Measurements from ENCODE around the gene MCMBP.
A peak's percentile ranks its signal among the peaks of the same experiment; 100 is the strongest.

The MCMBP gene

GRCh38 chr10:119786117-119786769 is 86.4 kb downstream of the MCMBP start:
- peak; percentile 23; the same call in 1 of the 3 replicates for ATAC-seq (ENCODE audit: insufficient read depth, low read depth)
- Histone ChIP-seq H3K27ac (ENCODE audit: low read length) (no peak overlapping the region), H3K4me2 (ENCODE audit: insufficient read depth, low read length) (no peak overlapping the region)

DNA sequence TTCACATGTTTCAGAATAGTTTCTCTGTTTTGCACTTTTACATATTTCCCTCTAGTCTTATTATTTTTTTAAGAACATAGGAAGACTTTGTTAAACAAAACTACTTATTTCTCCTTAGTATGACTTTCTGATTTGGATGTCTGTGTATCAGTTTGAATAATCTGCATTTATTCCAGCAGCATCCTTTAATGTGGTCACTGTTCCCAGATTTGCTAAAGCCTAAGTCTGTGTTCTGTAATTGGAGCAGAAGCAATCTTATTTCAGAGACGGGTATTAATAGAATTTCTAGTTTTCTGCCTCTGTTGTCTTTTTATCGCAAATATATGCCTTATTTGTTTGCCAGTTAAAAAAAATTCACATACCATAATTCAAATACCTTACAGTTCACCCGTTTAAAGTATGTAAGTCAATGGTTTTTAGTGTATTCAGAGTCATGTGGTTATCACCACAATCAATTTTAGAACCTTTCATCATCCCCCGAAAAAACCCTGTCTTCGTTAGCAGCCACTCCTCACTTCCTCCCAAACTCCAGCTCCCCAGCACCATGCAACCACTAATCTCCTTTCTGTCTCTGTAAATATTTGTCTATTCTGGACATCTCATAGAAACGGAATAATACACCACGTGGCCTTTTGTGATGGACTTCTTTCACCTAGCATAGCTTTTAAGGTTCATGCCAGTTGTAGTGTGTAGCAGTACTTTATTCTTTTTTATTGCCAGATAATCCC is 88.1 kb downstream of the MCMBP start:
- H3K36me3 ChIP-seq (ENCODE audit: insufficient read depth, low read length): no peaks in the 10 kb centered on the region
- no peaks in the 10 kb centered on the region for H3K9me3 ChIP-seq (ENCODE audit: insufficient read depth, low read length, severe bottlenecking)
- H3K4me3 ChIP-seq (ENCODE audit: low read depth in 1 of 2, low read length in 2 of 2): no peak overlapping the region
- DNase-seq (peak; percentile 46), ATAC-seq (ENCODE audit: insufficient read depth, low read depth) (peak; percentile 95)
- H2AFZ ChIP-seq (ENCODE audit: low read depth, low read length): no peak overlapping the region
- no peaks in the 10 kb centered on the region for H3K79me2 ChIP-seq (ENCODE audit: insufficient read depth, low read length)
- peaks cover 2% of the 10 kb centered on the region; the same call in 1 of the 2 replicates for H4K20me1 ChIP-seq (ENCODE audit: insufficient read depth, low read length)
- peak overlapping the region; percentile 41; the same call in 1 of the 2 replicates for H3K27ac ChIP-seq (ENCODE audit: low read length)
- TF ChIP-seq CTCF (IDR thresholded peaks at IDR 0.05; ENCODE audit: borderline replicate concordance, extremely low read depth, low read length, poor library complexity, severe bottlenecking): no peak
- TF ChIP-seq EZH2 (IDR thresholded peaks at IDR 0.05; ENCODE audit: borderline replicate concordance, low read depth, low read length, severe bottlenecking): no peak
- H3K4me2 ChIP-seq (ENCODE audit: insufficient read depth, low read length): peak overlapping the region; percentile 41; the same call in 1 of the 2 replicates
- H3K27me3 ChIP-seq (ENCODE audit: insufficient read depth, low read length, poor library complexity): no peaks in the 10 kb centered on the region
- H3K9ac ChIP-seq (ENCODE audit: low read depth, low read length): no peak overlapping the region
- H3K4me1 ChIP-seq (ENCODE audit: insufficient read depth, low read length): peaks cover 30% of the 10 kb centered on the region

More at GRCh38 chr10:119786117-119786769, 86.4 kb downstream of the MCMBP start:
- Histone ChIP-seq H3K36me3 (ENCODE audit: insufficient read depth, low read length) (no peaks in the 10 kb centered on the region), H3K4me1 (ENCODE audit: insufficient read depth, low read length) (peaks cover 30% of the 10 kb centered on the region), H3K79me2 (ENCODE audit: insufficient read depth, low read length) (no peaks in the 10 kb centered on the region), H4K20me1 (ENCODE audit: insufficient read depth, low read length) (peaks cover 2% of the 10 kb centered on the region; the same call in 1 of the 2 replicates), H2AFZ (ENCODE audit: low read depth, low read length) (no peak overlapping the region), H3K4me3 (ENCODE audit: low read depth in 1 of 2, low read length in 2 of 2) (no peak overlapping the region), H3K9ac (ENCODE audit: low read depth, low read length) (no peak overlapping the region), H3K9me3 (ENCODE audit: insufficient read depth, low read length, severe bottlenecking) (no peaks in the 10 kb centered on the region), H3K27me3 (ENCODE audit: insufficient read depth, low read length, poor library complexity) (no peaks in the 10 kb centered on the region)
- TF ChIP-seq CTCF (IDR thresholded peaks at IDR 0.05; ENCODE audit: borderline replicate concordance, extremely low read depth, low read length, poor library complexity, severe bottlenecking) (no peak), EZH2 (IDR thresholded peaks at IDR 0.05; ENCODE audit: borderline replicate concordance, low read depth, low read length, severe bottlenecking) (no peak)
- DNase-seq: peak; percentile 12

DNA sequence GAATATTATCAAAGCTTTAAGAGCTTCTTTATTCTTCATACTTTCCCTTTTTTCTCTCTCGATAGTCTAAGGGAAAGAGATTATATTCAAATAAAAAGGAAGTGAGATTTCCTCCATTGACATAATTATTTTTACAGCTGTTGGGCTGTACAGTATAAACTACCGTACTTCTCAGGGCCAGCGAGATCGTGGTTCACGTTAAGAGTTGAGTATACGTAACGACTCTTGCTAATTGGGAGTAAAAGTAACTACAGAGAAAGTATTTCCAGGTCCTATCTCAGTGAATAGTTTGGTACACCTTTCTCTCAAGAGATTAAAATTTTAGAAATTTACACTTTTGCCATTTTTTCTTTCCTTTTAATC is 89.0 kb downstream of the MCMBP start:
- Histone ChIP-seq H3K27me3 (ENCODE audit: insufficient read depth, low read length, poor library complexity) (no peaks in the 10 kb centered on the region), H4K20me1 (ENCODE audit: insufficient read depth, low read length) (peaks cover 2% of the 10 kb centered on the region; the same call in 1 of the 2 replicates), H3K79me2 (ENCODE audit: insufficient read depth, low read length) (no peaks in the 10 kb centered on the region), H3K36me3 (ENCODE audit: insufficient read depth, low read length) (no peaks in the 10 kb centered on the region), H3K4me2 (ENCODE audit: insufficient read depth, low read length) (0 out of 2 replicates have a peak overlapping the region, but pooled peaks have one; percentile 41), H3K27ac (ENCODE audit: low read length) (no peak overlapping the region), H3K9me3 (ENCODE audit: insufficient read depth, low read length, severe bottlenecking) (no peaks in the 10 kb centered on the region), H3K4me3 (ENCODE audit: low read depth in 1 of 2, low read length in 2 of 2) (no peak overlapping the region), H3K4me1 (ENCODE audit: insufficient read depth, low read length) (peaks cover 30% of the 10 kb centered on the region), H3K9ac (ENCODE audit: low read depth, low read length) (no peak overlapping the region), H2AFZ (ENCODE audit: low read depth, low read length) (no peak overlapping the region)
- DNase-seq: no peak
- no peak for ATAC-seq (ENCODE audit: insufficient read depth, low read depth)
- no peak for TF ChIP-seq EZH2 (IDR thresholded peaks at IDR 0.05; ENCODE audit: borderline replicate concordance, low read depth, low read length, severe bottlenecking)
- TF ChIP-seq CTCF (IDR thresholded peaks at IDR 0.05; ENCODE audit: borderline replicate concordance, extremely low read depth, low read length, poor library complexity, severe bottlenecking): no peak
